HG03460 (cell line): ENCODE data around the gene SFTPB.
"Not testable (repeated sequence)": the region's sequence is repeated elsewhere in the genome, so short reads cannot be mapped to it uniquely, and the experiment has no call there.

Source experiments
- ATAC-seq: cut with Tn5 transposase; IDR thresholded peaks from one replicate; pipeline ENCODE4 v1.9.1; 2021; ENCODE audit not compliant: unreplicated experiment

SFTPB gene

GRCh38 chr2:85617723-85618122 lies 50.3 kb downstream of the SFTPB start:
- not testable (repeated sequence) for ATAC-seq

GRCh38 chr2:85615413-85615728 lies 52.6 kb downstream of the SFTPB start:
- no peak for ATAC-seq

DNA sequence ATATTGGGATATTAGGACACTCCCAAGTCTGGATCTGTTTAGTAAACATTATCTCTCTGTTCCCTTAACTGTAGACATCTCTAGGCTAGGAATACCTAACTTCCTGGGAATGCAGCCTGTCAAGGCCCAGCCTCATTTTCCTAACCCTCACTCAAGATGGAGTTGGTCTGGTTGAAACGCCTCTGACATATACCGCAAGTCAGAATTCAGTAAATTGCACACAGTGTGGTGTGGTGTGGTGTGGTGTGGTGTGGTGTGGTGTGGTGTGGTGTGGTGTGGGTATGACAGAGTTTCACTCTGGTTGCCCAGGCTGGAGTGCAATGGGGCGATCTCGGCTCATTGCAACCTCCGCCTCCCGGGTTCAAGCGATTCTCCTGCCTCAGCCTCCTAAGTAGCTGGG lies 53.2 kb downstream of the SFTPB start:
- ATAC-seq: not testable (repeated sequence)

GRCh38 chr2:85613717-85614515 lies 54.1 kb downstream of the SFTPB start:
- ATAC-seq: no peak

- ATAC-seq: peak; percentile 76
These were observed 56.1 kb downstream of the SFTPB start, which contains the start of gene C2orf68 for GRCh38 chr2:85611705-85612587. Gene C2orf68 (minus strand): TSS chr2:85612066. CDS start chr2:85611984, 82 bp downstream.

DNA sequence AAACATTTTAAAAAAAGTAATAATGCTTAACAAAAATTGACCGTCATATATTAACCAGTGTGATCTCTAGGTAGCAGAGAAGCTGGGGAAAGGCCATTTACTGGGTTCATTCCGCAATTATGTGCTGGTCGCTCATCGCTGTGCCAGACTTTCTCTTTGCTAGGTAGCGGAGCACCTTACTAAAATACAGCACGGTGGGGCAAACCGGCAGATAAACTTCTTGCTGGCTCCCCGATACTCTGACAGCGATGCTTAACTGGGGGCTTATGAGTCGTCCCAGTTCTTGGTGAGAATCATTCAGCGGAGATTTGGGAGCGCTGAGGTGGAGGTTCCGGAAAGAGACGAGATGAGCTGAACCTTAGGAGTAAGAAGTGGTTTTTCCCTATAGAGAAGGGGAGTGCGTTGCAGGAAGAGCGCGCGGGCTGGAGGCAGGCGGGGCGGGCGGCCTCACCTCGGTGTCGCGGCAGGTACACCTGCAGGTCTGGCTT lies 56.7 kb downstream of the SFTPB start:
- ATAC-seq: peak; percentile 12
